Body of pancreas (tissue), 4 donors: ENCODE results near the gene SIX2.

Experiments
- CTCF ChIP-seq, 7 experiments: fragments of 450-650 bp in 4 of 7; fragments of 200-600 bp in 3 of 7; sonication (generic) in 3 of 7; IDR thresholded peaks; one replicate each; pipeline ENCODE4 v1.5.1; 2016 to 2019; ENCODE audit warnings: antibody characterized with exemption in 7 of 7
- POLR2A ChIP-seq, 3 donors: fragments of 450-650 bp; IDR thresholded peaks; one replicate each; pipeline ENCODE4 v1.6.1; 2016; ENCODE audit warnings: antibody characterized with exemption in 3 of 3, mild to moderate bottlenecking in 2 of 3

DNA sequence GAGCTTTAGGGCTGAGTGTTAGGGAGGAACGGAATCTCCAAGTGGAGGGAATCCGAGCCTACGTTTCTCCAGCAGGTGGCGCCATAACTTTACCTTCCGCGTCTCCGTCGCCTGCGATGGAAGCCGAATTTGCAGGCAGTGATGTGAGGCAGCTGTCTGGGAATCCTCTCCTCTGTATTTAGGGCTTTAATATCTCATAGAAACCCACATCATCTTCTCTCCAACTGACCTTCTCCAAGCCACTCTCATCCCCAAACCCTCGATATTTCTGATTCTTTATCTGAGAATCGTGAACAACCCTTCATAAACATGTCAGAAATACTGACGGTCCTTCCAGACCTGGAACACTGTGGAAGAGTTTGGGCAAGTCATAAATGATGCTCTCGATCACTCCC, 27.5 kb downstream of the SIX2 start:
- TF ChIP-seq CTCF (IDR thresholded peaks at IDR 0.05) = peak; percentile 57 to 90 (median 85)
- TF ChIP-seq POLR2A (IDR thresholded peaks at IDR 0.05) = no peak
